HG02798 (cell line): ENCODE measurements around the gene CDCP2.

Experiments
- ATAC-seq: cut with Tn5 transposase; IDR thresholded peaks from one replicate; pipeline ENCODE4 v1.9.1; 2021; ENCODE audit warnings: mild to moderate bottlenecking; ENCODE audit not compliant: unreplicated experiment, poor library complexity

The CDCP2 gene

DNA sequence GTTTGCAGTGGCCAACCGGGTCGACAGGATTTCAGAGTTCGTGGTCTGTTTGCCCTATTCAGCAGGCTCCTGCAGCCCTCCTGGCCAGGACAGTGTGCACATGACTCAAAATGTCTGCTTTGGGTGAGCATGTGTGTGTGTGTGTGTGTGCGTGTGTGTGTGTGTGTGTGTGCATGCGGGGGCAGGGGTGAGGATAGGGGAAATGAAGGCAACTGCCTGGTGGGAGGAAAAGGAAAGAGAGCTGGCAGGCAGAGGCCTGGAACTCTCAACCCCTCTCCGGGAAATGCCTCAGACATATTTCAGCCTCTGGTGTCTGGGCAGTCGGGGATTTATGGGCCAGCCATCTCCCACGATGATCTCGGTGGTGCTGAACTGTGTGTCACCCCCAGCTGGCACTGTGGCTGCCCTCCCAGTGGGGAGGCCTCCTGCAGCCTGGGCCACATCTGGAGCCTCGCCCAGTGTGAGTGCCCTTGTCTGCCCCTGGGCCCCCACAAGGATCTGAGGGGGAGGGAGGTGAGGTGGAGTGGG, 15.2 kb downstream of the CDCP2 start:
- ATAC-seq: no peak

DNA sequence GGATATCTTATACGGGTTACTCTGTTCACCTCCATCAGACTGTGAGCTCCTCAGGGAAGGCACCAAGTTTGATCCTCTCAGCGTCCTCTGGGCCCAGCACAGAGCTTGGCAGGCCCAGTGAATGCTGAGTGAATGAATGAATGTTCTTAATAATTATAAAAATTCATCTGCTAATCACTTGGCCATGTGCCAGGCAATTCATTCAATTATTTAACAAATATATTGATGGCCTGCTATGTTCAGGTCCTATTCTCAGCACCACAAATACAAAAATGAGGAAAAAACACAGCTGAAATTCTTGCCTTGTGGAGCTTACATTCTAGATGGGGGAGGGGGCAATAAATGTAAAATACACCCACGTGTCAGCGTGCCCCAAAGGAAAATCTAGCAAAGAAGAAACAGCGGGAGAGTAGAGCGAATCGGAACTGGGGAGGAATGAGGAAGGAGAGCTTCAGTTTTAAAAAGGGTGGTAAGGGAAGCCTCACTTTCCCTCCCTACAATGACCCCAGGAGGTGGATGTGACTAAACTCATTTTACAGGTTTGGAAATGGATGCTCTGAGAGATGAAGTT, 15.8 kb downstream of the CDCP2 start:
- no peak for ATAC-seq

DNA sequence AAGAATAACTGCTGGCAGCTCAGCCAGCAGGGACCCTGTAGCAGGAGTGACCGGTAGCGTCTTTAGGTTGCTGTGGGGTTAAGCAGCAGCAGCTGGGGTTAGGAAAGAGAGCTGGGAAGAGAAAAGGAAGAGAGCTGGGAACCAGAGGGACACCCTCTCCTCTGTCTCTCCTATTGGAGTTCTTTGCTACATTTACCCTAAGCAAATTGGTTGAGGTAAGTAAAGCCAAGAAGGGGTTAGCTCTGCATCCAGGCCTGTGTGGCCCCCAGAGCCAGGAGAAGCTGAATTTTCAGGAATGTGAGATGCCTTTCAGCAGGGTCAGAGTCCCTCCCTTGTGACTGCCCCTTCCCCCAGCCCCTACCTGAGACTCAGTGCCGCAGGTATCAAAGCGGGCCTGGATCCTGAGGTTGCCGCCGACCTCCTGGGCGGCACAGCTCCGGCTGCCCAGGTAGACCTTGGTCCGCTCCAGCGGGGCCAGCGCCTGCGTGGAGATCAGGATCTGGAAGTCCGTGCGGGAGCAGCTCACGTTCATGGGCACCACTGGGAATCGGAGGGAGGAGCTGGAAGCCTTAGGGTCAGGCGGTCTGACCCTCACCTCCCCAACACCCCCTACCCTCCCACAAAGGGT, 16.4 kb downstream of the CDCP2 start:
- ATAC-seq: no peak

DNA sequence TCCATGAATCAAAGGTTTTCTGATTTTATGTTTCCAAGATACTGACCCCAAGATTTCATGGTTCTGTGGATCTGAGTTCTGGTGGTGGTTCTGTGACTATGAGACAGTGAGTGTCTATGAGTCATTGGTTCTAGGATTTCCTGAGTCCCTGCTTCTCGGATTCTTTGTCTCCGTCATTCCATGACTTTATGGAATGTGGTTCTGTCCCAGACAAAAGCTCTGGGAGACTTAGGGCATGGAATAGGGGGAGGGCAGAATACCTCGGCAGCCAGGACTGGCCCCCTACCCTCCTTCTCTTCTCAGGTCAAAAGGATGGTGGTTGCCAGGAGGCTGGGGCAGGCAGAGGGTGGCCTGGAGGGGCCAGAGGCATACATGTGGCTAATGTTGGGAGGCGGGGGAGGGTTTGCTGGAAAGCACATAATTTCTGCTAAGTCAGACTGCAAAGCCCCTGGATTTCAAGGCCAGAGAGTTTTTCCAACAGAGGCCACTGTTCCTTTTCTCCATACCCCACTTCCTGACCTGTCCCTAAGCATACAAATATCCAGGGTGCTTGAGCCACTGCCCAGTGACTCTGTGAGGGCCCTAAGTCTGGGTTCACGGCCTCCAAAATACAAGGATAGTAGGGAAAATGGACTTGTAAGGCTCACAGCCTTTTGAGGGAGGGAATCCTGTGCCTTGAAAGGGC, 17.2 kb downstream of the CDCP2 start:
- ATAC-seq: no peak

DNA sequence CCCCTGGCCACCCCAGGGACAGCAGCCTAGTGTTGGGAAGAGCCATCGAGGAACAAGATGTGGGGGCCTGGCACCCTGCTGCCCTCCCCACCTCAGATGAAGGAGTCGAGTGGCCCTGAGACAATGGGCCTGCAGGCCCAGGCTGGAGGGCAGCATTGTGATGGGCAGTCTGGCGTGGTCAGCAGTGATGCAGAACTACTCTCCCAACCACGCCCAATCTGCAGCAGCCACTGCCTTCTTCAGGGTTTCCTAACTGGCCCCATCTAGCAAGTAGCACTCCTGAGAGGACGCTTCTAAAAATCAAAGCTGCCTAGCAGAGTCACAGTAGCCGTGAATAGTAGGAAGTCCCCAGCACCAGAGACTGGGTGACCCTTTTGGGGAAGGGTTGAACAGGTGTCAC, 18.5 kb downstream of the CDCP2 start:
- no peak for ATAC-seq

DNA sequence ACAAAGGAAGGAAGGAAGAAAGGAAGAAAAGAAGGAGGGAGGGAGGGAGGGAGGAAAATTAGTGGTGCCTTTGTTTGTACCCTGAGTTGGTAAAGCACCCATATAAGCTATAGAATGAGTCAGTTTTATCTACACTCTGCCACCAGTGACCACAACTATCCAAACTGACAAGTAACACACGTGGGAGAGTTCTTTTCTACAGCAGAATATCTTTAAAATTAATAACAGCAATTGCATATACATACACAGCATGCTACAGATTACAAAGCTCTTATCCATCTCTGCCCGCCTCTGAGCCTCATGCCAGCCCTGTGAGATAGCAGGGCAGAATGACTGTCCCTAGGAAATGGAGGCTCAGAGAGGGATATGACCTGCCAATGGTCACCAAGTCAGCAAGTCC, 20.3 kb downstream of the CDCP2 start:
- ATAC-seq: no peak

DNA sequence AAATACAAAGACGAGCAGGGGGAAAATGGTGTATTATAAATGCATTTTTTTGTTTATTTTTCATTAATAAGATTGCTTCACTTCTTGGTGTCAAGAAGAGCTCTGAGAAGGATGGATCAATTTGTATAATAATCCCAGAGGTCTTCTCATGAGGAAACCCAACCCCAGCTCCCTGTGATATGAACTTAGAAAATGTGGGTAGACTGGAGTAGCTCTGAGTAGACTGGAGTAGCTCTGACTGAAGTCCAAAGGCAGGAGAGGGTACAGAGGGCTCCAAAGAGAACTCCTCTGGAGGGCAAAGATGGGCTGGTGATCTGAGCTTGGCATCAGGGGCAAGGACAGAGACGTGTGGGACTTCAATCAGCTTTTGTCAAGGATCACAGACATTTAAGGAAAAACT, 21.4 kb downstream of the CDCP2 start:
- no peak for ATAC-seq

DNA sequence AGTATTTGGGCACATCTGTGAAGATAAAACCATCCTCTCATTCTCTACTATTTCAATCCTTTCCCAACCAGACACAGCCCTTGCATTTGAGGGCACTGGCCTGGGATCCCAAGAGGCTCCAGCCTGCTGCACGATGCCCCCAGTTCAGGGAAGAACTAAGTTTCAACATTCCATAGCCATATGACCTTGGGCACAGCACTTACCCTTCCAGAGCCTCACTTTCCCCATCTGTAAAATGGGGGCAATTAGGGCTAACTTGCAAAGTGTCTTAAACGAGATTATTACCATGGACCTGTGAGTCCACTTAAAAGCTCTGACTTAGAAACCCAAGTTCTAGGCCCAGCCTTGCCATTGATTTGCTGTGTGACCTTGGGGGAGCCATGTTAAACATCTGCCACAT, 22.9 kb downstream of the CDCP2 start:
- ATAC-seq: no peak

DNA sequence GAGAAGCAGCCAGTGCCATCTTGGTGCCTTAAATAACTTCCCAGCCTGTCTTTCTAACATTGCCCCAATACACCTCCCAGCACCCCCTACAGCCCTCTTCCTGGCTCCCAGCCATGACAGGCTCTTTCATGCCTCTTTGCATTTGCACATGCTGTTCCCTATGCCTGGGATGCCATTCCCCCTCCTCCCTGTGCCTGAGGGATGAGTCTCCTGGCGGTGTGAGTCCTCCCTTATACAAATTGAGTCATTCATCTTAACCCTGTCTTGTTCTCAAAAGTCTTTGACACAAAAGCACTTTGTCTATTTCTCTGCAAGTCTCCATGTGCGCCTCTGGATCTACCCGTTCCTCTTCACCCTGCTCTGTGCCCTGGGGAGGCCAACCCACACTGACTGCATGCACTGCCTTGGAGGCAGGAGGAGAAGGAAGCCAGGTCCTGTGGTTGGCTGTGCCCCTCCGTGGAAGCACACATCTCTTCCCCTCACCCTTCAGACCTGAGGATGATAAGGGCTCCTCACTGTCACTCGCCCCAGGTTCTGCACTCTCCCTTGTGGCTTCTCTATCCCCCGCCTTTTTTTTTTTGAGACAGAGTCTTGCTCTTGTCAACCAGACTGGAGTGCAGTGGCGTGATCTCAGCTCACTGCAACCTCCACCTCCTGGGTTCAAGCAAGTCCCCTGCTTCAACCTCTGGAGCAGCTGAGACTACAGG, 25.1 kb downstream of the CDCP2 start:
- ATAC-seq: no peak

DNA sequence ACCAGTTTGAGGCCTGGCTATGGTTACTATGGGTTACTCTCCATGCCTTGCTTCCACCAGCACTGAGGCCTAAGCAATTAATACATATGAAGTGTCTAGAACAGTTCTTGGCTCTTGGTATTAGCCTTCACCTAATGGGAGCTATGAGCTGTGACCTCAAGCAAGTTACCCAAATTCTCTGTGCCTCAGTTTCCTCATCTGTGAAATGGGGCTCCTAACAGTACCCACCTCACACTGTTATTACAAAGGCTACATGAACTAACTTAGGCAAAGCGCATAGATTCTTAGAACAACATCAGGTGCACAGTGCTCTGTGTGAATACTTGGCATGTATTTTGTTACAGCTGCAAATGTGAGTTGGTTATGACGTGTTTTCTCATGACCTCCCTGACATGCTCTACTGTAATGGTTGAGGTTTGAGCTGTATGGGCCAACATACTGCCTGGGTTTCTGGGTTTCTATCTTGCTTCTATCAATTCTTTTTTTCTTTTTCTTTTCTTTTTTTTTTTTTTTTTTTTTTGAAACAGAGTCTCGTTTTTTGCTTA, 26.5 kb downstream of the CDCP2 start:
- ATAC-seq: no peak

DNA sequence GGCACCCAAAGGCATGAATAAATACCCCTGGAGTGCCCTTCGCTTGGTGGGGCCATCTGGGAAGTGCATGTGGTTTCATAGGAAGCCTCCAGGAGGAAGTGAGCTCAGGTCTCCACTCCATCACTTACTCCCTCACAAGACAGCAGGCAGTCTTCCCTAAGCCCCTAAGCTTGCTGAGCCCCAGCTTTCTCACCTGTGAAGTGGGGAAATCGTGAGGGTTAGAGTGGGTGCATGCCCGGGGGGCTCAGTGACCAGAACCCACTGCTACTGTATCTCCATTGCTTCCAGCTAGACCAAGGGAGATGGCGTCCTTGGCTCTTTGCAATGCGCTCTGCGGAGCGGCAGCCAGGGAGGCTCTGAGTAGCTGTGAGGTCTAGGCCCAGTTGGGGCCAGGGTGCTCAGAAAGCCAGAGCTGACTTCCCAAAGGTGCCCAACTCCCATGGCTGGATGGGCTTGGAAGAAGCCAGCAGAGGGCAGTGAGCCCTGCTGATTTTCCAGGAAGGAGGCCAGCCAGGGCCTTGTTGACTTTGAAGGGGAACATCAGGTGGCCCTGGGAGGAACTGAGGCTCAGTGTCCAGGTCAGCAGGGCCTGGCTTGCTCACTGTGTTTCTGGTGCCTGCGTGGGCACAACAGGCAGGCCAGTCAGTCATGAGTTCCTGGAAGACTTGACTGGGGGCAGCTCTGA, 27.3 kb downstream of the CDCP2 start:
- no peak for ATAC-seq

DNA sequence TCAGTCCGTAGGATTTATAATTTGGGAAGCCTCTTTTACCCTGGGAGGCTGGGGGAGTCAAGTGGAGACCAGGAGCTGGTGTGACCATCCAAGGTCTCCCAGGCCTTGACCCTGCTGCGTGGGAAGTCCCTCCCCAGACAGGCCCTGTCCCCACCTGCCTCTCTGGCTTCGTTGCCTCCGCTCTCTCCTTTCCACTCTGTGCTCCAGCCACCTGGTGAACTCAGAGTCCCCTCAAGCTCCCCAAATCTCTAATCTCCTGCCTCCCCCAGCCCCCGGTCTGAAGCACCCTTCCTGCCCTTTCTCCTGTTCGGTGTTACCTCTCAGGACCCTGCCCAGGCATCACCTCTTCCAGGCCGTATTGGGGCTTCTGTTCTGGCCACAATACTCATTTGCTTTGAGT, 27.9 kb downstream of the CDCP2 start:
- ATAC-seq: no peak

DNA sequence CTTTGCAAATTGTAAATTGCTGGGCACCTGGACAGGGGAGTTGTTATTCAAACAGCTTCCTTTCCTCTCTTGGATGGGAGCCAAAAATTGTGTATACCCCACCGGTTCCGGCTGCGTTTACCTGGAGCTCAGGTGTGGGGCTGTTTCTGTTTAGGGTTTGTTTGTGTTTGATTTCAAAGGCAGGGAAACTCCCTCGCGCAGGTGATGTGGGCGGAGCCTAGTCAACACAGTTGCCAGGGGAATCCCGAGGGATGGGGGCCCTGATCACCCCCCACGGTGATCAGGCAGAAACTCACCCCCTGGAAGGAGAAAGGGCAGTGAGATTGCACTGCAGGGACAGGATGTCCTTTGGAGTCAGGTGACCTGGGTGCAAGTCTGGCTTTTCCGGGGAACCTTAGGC, 28.3 kb downstream of the CDCP2 start:
- ATAC-seq: no peak

DNA sequence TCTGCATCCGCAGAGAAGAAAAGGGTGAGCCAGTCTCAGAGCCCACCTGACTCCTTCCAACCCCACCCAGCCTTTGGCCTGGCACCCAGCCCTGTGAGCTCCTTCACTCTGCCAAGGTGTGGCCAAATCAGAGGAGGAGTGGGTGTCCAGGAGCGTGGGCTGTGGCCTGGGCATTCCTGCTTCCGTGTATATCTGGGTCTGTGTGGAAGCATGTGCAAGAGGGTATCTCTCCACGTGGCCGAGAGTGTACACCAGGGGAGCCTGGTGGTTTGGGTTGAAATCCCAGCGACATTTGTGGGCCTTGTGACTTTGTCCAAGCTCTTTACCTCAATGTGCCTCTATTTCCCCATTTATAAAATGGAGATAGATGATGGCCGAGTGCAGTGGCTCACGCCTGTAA, 29.8 kb downstream of the CDCP2 start:
- ATAC-seq: no peak

DNA sequence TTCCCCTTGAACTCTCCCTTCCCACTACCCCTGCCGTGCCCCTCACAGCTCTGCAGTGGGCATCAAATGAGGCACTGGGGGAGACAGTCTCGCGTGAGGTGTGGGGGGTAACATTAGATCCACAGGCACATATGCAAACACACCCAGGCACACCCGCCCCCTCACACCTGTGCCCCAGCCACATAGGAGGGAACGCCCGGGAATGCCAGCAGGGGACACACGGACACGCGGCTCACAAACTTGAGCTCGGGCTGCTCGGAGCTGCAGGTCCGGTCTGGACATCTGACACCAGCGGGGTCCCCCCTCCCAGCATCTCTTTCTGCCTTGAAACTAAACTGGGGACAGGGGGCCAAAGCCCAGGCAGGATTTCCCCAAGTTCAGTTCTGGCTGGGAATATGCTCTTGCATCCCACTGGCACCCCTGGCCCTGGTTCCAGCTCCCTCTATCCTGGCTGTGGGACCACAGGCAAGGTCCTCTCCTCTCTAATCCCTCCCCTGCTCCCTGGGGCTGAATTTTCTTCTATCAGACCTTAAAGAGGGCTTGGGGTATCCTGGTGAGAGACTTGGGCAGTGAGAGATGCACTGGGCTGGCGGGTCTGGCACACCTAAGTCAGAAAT, 30.6 kb downstream of the CDCP2 start:
- ATAC-seq: no peak

DNA sequence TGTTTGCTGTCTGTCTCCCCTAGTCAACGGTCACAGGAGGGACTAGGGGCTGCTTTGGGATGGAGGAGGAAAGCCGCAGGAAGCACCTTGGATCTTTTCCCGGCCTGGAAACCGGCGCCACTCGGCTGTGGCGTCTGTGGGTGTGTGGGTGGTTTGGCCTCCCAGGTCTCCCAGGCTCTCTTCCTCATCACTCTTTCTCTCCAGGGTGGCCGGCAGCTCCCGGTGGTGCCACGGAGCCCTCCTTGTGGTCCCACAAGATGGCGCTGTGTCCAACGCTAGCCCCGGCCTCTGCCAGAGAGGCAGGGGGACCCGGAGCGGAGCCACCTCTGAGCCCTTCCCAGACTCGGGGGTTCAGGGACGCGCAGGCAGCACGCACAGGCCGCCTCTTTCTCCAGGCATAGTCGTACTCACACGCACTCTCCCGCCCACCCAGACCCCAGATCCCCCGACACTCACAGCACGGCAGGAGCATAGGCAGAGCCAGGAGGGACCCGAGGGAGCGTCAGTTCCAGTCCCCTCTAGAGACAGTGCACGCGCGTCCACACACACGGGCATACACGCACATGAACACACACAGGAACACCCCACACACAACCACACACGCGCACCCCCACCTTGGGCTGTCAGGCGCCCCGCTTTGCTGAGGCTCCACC, 31.2 kb downstream of the CDCP2 start:
- peak; percentile 52 for ATAC-seq

DNA sequence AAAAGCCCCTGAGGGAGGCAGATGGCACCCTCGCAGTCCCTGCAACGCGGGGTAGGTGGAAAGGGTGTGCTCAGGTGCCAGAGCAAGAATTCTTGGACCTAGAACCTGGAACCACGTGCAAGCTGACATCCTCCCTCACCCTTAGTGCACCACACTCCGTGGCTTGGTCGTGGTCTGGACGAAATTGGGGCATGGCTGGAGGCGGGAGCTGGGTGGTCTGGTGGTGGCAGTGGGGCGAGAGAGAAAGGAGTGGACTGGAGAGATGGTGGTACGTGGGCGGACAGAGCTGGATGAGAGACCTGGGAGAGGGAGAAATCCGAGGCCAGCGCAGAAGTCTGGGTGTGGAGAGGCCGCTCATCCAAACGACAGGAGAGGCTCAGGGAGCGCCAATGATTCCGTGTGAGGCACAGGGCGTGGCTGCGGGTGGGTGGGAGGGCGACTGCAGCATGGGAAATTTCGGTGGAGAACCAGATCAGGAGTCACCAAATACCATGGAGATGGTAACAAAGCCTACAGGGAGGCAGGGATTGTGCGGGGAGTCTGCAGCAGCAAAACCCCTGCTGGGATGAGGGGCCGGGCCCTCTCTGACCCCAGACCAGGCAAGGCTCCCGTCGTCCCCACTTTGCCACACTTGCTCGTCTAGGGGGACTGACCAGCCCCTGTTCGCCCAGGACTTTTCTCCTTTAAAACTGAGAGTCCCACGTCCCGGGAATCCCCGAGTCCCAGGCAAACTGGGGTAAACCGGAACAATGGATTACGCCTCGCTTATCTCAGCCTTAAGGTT, 31.9 kb downstream of the CDCP2 start:
- no peak for ATAC-seq

DNA sequence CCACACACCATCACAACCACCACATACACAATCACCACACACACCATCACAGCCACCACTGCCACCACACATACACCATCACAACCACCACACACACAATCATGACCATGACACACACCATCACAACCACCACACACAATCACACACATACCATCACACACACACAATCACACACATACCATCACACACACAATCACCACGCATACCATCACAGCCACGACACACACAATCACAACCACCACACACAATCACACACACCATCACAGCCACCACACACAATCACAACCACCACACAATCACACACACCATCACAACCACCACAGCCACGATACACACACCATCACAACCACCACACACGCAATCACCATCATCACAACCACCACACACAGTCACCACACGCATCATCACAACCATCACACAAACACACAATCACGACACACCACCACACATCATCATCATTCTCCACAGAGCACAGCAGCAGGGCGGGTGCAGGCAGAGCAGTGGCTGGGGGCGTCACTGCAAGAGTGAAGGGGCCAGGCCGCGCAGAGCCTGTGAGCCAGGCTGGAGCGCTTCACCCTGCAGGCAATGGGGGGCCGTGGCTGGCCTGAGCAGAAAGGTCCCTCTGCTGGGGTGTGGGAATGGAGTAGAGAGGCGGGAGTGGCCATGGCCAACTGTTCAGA, 32.6 kb downstream of the CDCP2 start:
- ATAC-seq: no peak
